ENCODE measurements around the gene FAM83G.
"Not testable (repeated sequence)": the region's sequence is repeated elsewhere in the genome, so short reads cannot be mapped to it uniquely, and the experiment has no call there.

FAM83G gene

GRCh38 chr17:19004421-19005136 is at the start of gene FAM83G:
Gene FAM83G, minus strand, starts transcription at chr17:19004764. Its CDS starts 723 bp downstream, at chr17:19004041.
- DNase-seq = no peak

- DNase-seq = not testable (repeated sequence)
These were observed 44.3 kb upstream of the FAM83G start for GRCh38 chr17:19048826-19049225.

DNA sequence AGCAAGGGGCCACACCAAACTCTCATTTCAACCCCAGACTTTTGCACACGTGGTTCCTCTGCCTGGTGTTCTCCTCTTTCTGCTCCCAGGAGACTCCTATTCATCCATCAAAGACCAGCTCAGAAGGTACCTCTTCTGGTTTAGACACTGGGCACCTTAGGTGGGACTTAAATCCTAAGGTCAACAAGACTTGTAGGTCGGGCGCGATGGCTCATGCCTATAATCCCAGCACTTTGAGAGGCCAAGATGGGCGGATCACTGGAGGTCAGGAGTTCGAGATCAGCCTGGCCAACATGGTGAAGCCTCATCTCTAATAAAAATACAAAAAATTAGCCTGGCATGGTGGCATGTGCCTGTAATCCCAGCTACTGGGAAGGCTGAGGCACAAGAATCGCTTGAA is 42.9 kb upstream of the FAM83G start:
- not testable (repeated sequence) for DNase-seq

- not testable (repeated sequence) for DNase-seq
These were observed 42.3 kb upstream of the FAM83G start, which contains the start of gene GRAP for GRCh38 chr17:19046782-19047375. Gene GRAP, minus strand, starts transcription at chr17:19046957. Its CDS starts 31 bp downstream, at chr17:19046926.

DNA sequence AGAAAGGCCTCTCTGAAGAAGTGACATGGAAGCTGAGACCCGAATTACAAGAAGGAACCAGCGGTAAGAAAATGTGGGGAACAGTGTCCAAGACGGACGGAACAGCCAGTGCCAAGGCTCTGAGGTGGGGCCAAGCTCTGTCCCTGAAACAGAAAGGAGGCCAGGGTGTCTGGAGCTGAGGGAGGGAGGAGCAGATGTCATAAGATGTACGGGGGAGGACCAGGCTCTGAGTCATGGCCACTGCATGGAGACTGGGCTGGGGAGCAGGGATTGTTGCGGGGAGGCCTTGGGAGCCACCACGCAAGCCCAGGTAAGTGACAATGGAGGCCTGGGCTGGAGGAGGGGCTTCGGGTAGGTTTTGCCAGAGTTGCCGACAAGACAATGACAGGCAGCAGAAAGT is 40.1 kb upstream of the FAM83G start:
- DNase-seq = not testable (repeated sequence)

GRCh38 chr17:19043032-19043431 is 38.5 kb upstream of the FAM83G start:
- DNase-seq = not testable (repeated sequence)

DNA sequence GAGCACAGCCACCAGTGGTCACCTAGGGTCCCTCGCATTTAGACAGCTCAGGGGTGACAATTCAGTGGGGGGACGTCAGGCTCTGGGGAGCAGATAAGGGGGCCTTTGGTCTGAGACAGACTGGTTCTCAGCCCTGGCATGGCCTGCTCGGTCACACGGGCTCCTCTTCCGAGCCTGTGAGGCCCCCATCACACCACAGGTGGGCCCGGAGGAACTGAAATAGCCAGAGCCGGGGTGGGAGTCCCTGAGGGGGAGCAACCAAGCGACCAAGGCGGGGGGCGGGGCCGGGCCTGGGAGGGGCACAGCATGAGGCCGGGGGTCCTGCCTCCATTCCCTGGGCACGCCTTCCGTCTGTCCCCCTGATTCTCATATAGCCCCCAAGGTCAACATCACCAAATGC is 37.8 kb upstream of the FAM83G start:
- DNase-seq = not testable (repeated sequence)

GRCh38 chr17:19041871-19042270 is 37.3 kb upstream of the FAM83G start:
- not testable (repeated sequence) for DNase-seq

DNA sequence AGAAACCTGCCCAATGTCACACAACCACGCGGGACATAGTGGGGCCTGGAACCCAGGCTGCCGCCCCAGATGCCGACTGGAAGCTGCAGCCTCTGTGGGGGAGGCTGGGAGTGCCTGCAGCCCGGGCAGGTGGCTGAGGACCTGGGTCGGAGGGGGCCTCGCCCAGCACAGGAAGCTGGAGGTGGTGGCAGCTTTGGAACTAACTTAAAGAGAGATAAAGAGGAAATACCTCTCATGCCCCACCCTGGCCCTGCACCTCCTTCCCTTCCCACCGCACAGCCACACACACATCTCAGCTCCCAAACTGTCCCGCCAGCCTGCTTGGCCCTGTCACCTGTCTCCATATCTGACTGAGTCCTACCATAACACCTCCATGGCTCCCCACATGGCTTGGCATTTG is 35.8 kb upstream of the FAM83G start:
- not testable (repeated sequence) for DNase-seq

GRCh38 chr17:19038730-19039129 is 34.2 kb upstream of the FAM83G start:
- DNase-seq = not testable (repeated sequence)

DNA sequence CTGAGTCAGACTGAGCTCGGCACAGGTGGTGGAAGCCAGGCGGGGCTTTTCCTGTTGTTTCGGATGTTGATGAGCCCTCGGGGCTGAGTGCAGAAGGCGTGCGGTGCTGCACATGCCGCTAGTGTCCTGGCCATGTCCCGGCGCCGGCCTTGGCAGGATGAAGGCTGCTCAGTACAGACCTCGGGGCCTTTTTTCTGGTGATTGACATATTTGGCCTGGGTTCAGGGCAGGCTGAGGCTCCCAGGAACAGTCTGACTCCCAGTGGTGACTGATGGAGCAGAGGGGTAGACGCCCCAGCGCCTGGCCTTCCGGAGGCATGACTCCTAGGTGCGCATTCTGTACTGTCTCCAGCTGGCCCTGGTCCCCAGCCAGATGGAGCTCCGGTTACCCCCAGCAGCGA is 33.4 kb upstream of the FAM83G start:
- not testable (repeated sequence) for DNase-seq

DNA sequence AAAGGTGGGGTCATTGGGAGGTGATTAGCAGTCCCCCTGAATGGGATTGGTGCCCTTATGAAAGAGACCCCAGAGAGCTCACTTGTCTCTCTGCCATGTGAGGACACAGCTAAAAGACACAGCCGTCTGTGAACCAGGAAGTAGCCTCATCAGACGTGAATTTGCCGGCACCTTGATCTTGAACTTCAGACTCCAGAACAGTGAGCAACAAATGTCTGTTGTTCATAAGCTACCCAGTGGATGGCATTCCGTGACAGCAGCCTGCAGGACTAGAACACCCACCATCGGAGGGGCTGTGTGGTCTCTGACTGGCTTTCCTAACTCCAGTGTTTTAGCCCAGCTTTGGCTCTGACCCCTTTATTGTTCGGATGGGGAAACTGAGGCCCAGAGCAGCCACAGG is 33.0 kb upstream of the FAM83G start:
- not testable (repeated sequence) for DNase-seq

DNA sequence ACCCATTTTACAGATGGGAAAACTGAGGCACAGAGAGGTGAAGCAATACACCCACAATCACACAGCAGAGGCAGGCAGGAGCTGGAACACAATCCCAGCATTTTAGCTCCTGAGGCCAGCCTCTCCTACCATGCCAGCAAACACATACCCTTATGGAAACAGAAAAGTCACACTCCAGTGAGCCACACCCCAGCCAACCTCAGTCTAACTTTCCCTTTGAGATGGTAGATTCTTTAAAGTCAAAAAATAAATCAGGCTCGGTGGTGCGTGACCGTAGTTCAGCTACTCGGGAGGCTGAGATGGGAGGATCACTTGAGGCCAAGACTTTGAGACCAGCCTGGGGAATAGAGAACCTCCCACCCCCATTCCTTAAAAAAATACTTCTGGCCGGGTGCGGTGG is 31.6 kb upstream of the FAM83G start:
- DNase-seq = not testable (repeated sequence)

GRCh38 chr17:19032377-19032988 is 27.9 kb upstream of the FAM83G start:
- not testable (repeated sequence) for DNase-seq

- DNase-seq = not testable (repeated sequence)
These were observed 27.2 kb upstream of the FAM83G start for GRCh38 chr17:19031729-19032128.

- not testable (repeated sequence) for DNase-seq
These were observed 26.3 kb upstream of the FAM83G start for GRCh38 chr17:19030771-19031449.

GRCh38 chr17:19029740-19030139 is 25.2 kb upstream of the FAM83G start:
- DNase-seq = not testable (repeated sequence)

GRCh38 chr17:19028671-19029070 is 24.1 kb upstream of the FAM83G start:
- DNase-seq = not testable (repeated sequence)

- no peak for DNase-seq
These were observed 19.8 kb upstream of the FAM83G start for GRCh38 chr17:19024101-19025078.

- DNase-seq = no peak
These were observed 18.8 kb upstream of the FAM83G start for GRCh38 chr17:19023209-19023999.

GRCh38 chr17:19022747-19023146 is 18.2 kb upstream of the FAM83G start:
- DNase-seq = no peak

Data from NCI-H1048 (cell line).